Right lobe of liver (tissue), 6 donors: ENCODE results near the gene FNDC10. TPM values are rescaled to one million over a fixed set of nuclear protein-coding genes. Genes with fewer than 3 reads are reported as not detected.
A peak's percentile ranks its signal among the peaks of the same experiment; 100 is the strongest.

Experiments
- ATAC-seq, 4 donors: fragments of 200-7000 bp; cut with Tn5 transposase; one replicate each; pipeline ENCODE4 v1.9.1; 2020; ENCODE audit warnings: mild to moderate bottlenecking in 4 of 4, moderate library complexity in 4 of 4
- DNase-seq, 3 donors: peaks; one replicate each; pipeline ENCODE4 v3.0.0-alpha.2; 2020
- H3K27ac ChIP-seq, 3 donors: fragments of 200-600 bp; one replicate each; pipeline ENCODE4 v1.8.0; 2022
- H3K27me3 ChIP-seq, 2 donors: fragments of 200-600 bp; one replicate each; pipeline ENCODE4 v1.8.0; 2022
- H3K36me3 ChIP-seq, 4 donors: fragments of 200-600 bp; sonication (generic) in 1 of 4; one replicate each; pipeline versions ENCODE4 v1.5.1 to v1.8.0; 2017 to 2022; ENCODE audit warnings: control low read depth in 1 of 4
- H3K4me1 ChIP-seq, 4 donors: fragments of 200-600 bp; sonication (generic) in 1 of 4; one replicate each; pipeline versions ENCODE4 v1.5.1 to v1.8.0; 2017 to 2022; ENCODE audit warnings: control low read depth in 1 of 4
- H3K4me3 ChIP-seq, 3 donors: fragments of 200-600 bp; one replicate each; pipeline ENCODE4 v1.8.0; 2022
- H3K9me3 ChIP-seq, 4 donors: fragments of 200-600 bp; sonication (generic) in 1 of 4; one replicate each; pipeline versions ENCODE4 v1.5.1 to v1.8.0; 2017 to 2022; ENCODE audit warnings: control low read depth in 1 of 4
- CTCF ChIP-seq, 4 donors: fragments of 200-600 bp in 3 of 4; fragments of 450-650 bp in 1 of 4; IDR thresholded peaks; one replicate each; pipeline versions ENCODE4 v1.5.1 to v1.8.0; 2016 to 2022; ENCODE audit warnings: antibody characterized with exemption in 4 of 4, mild to moderate bottlenecking in 2 of 4
- POLR2A ChIP-seq: fragments of 450-650 bp; IDR thresholded peaks from one replicate; pipeline ENCODE4 v1.6.1; 2017; ENCODE audit warnings: antibody characterized with exemption, mild to moderate bottlenecking
- WGBS: methylation state at CpG from one replicate; pipeline ENCODE4 v1.1.6; 2018; ENCODE audit warnings: low coverage, low lambda C conversion rate; ENCODE audit not compliant: insufficient coverage; ENCODE audit errors: missing lambda C conversion rate; 5-methylcytosine and 5-hydroxymethylcytosine counted together
- intact Hi-C, 2 donors: fragments of 100-400 bp; cut with DNase I; formaldehyde crosslinking; loops; one replicate each; pipeline versions ENCODE4 v1.11.2 to v1.14.1; 2022
- total RNA-seq, 6 experiments: library from RNA; depleted of rRNA in 2 of 6; stranded (reverse); fragments of >200 nt in 2 of 6; fragmentation: NEBNext Ultra II Directional in 3 of 6; extraction: Animal tissue kit (Norgen Biotek cat#: 25700) in 3 of 6; gene quantifications; one replicate each; pipeline versions ENCODE4 v1.1.0 to v1.2.4, GENCODE V29; 2016 to 2023
- donor health status: DM: no; HTN: yes; CAD: no.
- donor health status: DM: no; HTN: no; CAD: no.
- donor health status: DM: no; HTN: no; CAD: no.
- donor health status: DM: no; HTN: yes; CAD: no.
- donor health status: DM: no; HTN: yes; CAD: no.

FNDC10 gene
- total RNA-seq, 6 experiments from 2014 or later: 0.09 to 1.6 (median 0.46) TPM

- peak in 1 of 3 donors; percentile 53 for DNase-seq
- Histone ChIP-seq H3K36me3 (no peaks in the 10 kb centered on the region), H3K9me3 (no peaks in the 10 kb centered on the region), H3K4me1 (peaks cover 0 to 4% (median 0%) of the 10 kb centered on the region in 4 donors), H3K4me3 (no peak overlapping the region), H3K27ac (no peak overlapping the region), H3K27me3 (peaks cover 6 to 7% of the 10 kb centered on the region in 2 donors)
- no peak for ATAC-seq
- intact Hi-C loops: no loop called here
- TF ChIP-seq POLR2A: no peak
- TF ChIP-seq CTCF (IDR thresholded peaks at IDR 0.05): no peak
- 94% methylated on average over 3 of the region's 22 CpGs for WGBS
These were observed 1.1 kb upstream of the FNDC10 start for GRCh38 chr1:1600861-1601563.

- H3K4me3 ChIP-seq: peak overlapping the region in 1 of 3 donors; percentile 26
- WGBS: no CpG with 5 or more reads among the region's 111 CpGs
- peaks cover 6 to 7% of the 10 kb centered on the region in 2 donors for H3K27me3 ChIP-seq
- intact Hi-C loops: no loop called here
- H3K9me3 ChIP-seq: no peaks in the 10 kb centered on the region
- H3K27ac ChIP-seq: no peak overlapping the region
- no peak for TF ChIP-seq CTCF (IDR thresholded peaks at IDR 0.05)
- no peak for TF ChIP-seq POLR2A
- no peaks in the 10 kb centered on the region for H3K36me3 ChIP-seq
- DNase-seq (no peak), ATAC-seq (peak in 2 of 4 donors; percentile 26 to 43)
- H3K4me1 ChIP-seq: peaks cover 0 to 4% (median 0%) of the 10 kb centered on the region in 4 donors
These were observed 653 bp downstream of the FNDC10 start for GRCh38 chr1:1599030-1599934.

- Histone ChIP-seq H3K27me3 (peaks cover 6 to 7% of the 10 kb centered on the region in 2 donors), H3K4me3 (no peak overlapping the region), H3K4me1 (peaks cover 0 to 4% (median 0%) of the 10 kb centered on the region in 4 donors), H3K9me3 (no peaks in the 10 kb centered on the region), H3K27ac (no peak overlapping the region), H3K36me3 (no peaks in the 10 kb centered on the region)
- TF ChIP-seq CTCF (IDR thresholded peaks at IDR 0.05): no peak
- no peak for TF ChIP-seq POLR2A
- intact Hi-C loops: no loop called here
- WGBS: 60% methylated on average over 1 of the region's 13 CpGs
- ATAC-seq (no peak), DNase-seq (no peak)
These were observed 1.3 kb downstream of the FNDC10 start for GRCh38 chr1:1598720-1599029.

GRCh38 chr1:1598051-1598719, 1.8 kb downstream of the FNDC10 start:
- peaks cover 6 to 7% of the 10 kb centered on the region in 2 donors for H3K27me3 ChIP-seq
- H3K27ac ChIP-seq: no peak overlapping the region
- no CpG with 5 or more reads among the region's 28 CpGs for WGBS
- ATAC-seq (no peak), DNase-seq (no peak)
- H3K4me1 ChIP-seq: peaks cover 0 to 4% (median 0%) of the 10 kb centered on the region in 4 donors
- TF ChIP-seq CTCF (IDR thresholded peaks at IDR 0.05): no peak
- no peak for TF ChIP-seq POLR2A
- intact Hi-C loops: no loop called here
- H3K4me3 ChIP-seq: no peak overlapping the region
- no peaks in the 10 kb centered on the region for H3K36me3 ChIP-seq
- H3K9me3 ChIP-seq: no peaks in the 10 kb centered on the region
